Colonic mucosa (tissue), 4 donors: ENCODE results near the gene USP15. TPM values are rescaled to one million over a fixed set of nuclear protein-coding genes. Genes with fewer than 3 reads are reported as not detected.

ENCODE experiments used
- DNase-seq: peaks from one replicate; pipeline ENCODE4 v3.0.0-alpha.2; 2020
- H3K27ac ChIP-seq: fragments of 200-600 bp; one replicate; pipeline ENCODE4 v1.8.0; 2021
- H3K27me3 ChIP-seq: fragments of 200-600 bp; one replicate; pipeline ENCODE4 v1.8.0; 2021
- H3K36me3 ChIP-seq: fragments of 200-600 bp; one replicate; pipeline ENCODE4 v1.8.0; 2021
- H3K4me1 ChIP-seq: fragments of 200-600 bp; one replicate; pipeline ENCODE4 v1.8.0; 2021; ENCODE audit warnings: mild to moderate bottlenecking
- H3K4me3 ChIP-seq: fragments of 200-600 bp; one replicate; pipeline ENCODE4 v1.8.0; 2021
- H3K9ac ChIP-seq, 2 donors: one replicate each; pipeline ENCODE4 v1.7.0; 2013; ENCODE audit warnings: control low read depth in 2 of 2, low read depth in 2 of 2, low read length in 2 of 2
- H3K9me3 ChIP-seq: fragments of 200-600 bp; one replicate; pipeline ENCODE4 v1.8.0; 2021
- intact Hi-C: fragments of 100-400 bp; cut with DNase I; formaldehyde crosslinking; loops from one replicate; pipeline ENCODE4 v1.14.1; 2022
- total RNA-seq, 2 donors: library from RNA; stranded (reverse); fragmentation: NEBNext Ultra II Directional in 1 of 2; extraction: Animal tissue kit (Norgen Biotek cat#: 25700) in 1 of 2; gene quantifications; one replicate each; pipeline ENCODE4 v1.2.1, GENCODE V29; 2021
- TF ChIP-seq, protein P1 (sequence below): fragments of 200-600 bp; IDR thresholded peaks from one replicate; pipeline ENCODE4 v1.8.0; 2022; ENCODE audit warnings: antibody characterized with exemption, mild to moderate bottlenecking
- donor health status: healthy.
- donor health status: DM: no; HTN: no; CAD: no.
- donor health status: DM: no; HTN: no; CAD: no.

The USP15 gene
- total RNA-seq, 2 donors from 2014 or later: 50.3 to 63.0 TPM

DNA sequence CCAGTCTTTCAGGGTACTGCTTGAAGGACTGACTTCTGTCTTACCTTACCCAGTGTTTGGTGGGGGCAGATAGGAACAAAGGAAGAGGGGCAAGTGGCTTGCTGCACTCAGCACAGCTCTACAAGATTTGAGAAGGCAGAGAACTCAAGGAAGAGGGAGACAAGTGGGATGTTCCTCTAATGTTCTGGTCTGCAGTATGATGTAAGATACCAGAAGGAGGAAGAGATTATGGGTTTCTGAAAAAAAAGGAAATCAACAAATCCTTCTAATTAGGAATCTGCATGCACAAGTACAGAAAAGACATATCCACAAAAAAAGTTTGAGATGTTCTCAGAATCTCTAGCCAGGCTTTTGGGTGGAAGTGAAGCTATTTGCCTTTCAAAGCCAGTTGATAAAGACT is 37.1 kb downstream of the USP15 start:
- Histone ChIP-seq H3K36me3 (no peaks in the 10 kb centered on the region), H3K4me1 (no peaks in the 10 kb centered on the region), H3K4me3 (no peak overlapping the region), H3K9ac (no peak overlapping the region), H3K27ac (no peak overlapping the region), H3K27me3 (no peaks in the 10 kb centered on the region), H3K9me3 (no peaks in the 10 kb centered on the region)
- TF ChIP-seq, protein P1, sequence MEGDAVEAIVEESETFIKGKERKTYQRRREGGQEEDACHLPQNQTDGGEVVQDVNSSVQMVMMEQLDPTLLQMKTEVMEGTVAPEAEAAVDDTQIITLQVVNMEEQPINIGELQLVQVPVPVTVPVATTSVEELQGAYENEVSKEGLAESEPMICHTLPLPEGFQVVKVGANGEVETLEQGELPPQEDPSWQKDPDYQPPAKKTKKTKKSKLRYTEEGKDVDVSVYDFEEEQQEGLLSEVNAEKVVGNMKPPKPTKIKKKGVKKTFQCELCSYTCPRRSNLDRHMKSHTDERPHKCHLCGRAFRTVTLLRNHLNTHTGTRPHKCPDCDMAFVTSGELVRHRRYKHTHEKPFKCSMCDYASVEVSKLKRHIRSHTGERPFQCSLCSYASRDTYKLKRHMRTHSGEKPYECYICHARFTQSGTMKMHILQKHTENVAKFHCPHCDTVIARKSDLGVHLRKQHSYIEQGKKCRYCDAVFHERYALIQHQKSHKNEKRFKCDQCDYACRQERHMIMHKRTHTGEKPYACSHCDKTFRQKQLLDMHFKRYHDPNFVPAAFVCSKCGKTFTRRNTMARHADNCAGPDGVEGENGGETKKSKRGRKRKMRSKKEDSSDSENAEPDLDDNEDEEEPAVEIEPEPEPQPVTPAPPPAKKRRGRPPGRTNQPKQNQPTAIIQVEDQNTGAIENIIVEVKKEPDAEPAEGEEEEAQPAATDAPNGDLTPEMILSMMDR: no peak
- no peak for DNase-seq
- intact Hi-C loops: no loop called here

- no peaks in the 10 kb centered on the region for H3K27me3 ChIP-seq
- intact Hi-C loops: no loop called here
- H3K9ac ChIP-seq: no peak overlapping the region
- no peaks in the 10 kb centered on the region for H3K9me3 ChIP-seq
- H3K4me1 ChIP-seq: no peaks in the 10 kb centered on the region
- H3K27ac ChIP-seq: no peak overlapping the region
- no peak for DNase-seq
- no peak overlapping the region for H3K4me3 ChIP-seq
- no peaks in the 10 kb centered on the region for H3K36me3 ChIP-seq
- TF ChIP-seq, protein P1: no peak
Observed at GRCh38 chr12:62299617-62300016, 39.4 kb downstream of the USP15 start.

DNA sequence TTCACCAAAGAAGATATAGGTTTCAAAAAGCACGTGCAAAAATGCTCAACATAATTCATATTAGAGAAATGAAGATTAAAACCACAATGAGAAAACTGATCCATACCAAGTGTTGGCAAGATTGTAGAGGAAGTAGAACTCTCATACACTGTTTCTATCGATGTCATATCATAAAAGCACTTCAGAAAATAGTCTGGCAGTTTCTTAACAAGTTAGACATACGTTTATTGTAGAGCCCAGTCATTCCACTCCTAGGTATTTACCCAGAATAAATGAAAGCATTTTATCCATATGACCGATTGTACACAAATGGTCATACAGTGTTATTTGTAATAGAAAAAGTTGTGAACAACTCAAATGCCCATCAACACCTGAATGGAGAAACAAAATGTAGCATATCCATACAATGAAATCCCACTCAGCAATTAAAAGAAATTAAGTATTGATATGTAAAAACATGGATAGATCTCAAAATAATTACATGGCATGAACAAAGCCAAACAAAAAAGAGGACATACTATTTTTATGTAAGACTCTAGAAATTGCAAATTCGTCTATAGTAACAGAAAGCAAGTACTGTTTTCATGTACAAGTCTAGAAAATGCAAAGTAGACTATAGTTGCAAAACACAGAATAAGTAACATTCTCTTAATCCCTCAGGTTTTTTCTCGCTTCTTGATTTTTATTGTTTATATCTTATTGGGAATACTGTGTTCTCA is 41.0 kb downstream of the USP15 start:
- no peak overlapping the region for H3K4me3 ChIP-seq
- H3K27me3 ChIP-seq: no peaks in the 10 kb centered on the region
- H3K27ac ChIP-seq: no peak overlapping the region
- H3K9ac ChIP-seq: no peak overlapping the region
- DNase-seq: no peak
- H3K36me3 ChIP-seq: no peaks in the 10 kb centered on the region
- H3K4me1 ChIP-seq: no peaks in the 10 kb centered on the region
- intact Hi-C loops: no loop called here
- TF ChIP-seq, protein P1: no peak
- no peaks in the 10 kb centered on the region for H3K9me3 ChIP-seq

DNA sequence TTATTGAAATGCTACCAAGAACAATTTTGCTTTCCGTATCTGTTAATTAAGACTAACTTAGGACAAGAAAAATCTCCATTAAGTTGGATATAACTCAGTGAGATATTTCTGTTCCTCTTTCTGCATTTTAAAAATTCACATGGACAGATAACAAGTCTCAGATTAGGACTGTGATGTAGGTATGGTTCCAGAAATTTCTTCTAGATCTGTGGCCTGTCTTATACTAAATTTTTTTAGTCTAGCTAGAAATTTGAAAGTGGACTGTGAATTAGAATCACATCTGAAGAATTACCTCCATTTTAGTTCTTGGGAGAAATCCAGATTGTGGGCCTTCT is 41.6 kb downstream of the USP15 start:
- Histone ChIP-seq H3K9ac (no peak overlapping the region), H3K4me3 (no peak overlapping the region), H3K9me3 (no peaks in the 10 kb centered on the region), H3K27me3 (no peaks in the 10 kb centered on the region), H3K4me1 (no peaks in the 10 kb centered on the region), H3K27ac (no peak overlapping the region), H3K36me3 (no peaks in the 10 kb centered on the region)
- no peak for DNase-seq
- intact Hi-C loops: no loop called here
- TF ChIP-seq, protein P1: no peak

DNA sequence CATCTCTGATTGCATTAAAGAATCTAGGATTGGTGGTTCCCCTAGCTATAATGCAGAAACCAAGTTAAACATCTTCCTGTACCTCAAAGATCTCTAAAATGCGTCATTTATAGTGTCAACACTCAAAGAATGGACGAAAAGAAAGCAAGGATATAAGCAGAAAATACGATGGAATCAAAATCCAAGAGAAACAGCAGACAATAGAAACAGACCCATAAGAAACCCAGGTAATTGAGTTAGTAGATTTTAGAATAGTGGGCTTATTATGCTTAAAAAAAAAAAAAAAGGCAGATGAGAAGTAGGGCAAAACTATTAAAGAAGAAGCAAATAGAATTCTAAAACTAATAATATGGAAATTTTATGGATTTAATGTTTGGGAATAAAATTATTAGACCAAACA is 44.4 kb downstream of the USP15 start:
- TF ChIP-seq, protein P1: no peak
- intact Hi-C loops: no loop called here
- Histone ChIP-seq H3K27ac (no peak overlapping the region), H3K4me1 (no peaks in the 10 kb centered on the region), H3K36me3 (no peaks in the 10 kb centered on the region), H3K9ac (no peak overlapping the region), H3K4me3 (no peak overlapping the region), H3K9me3 (no peaks in the 10 kb centered on the region), H3K27me3 (no peaks in the 10 kb centered on the region)
- no peak for DNase-seq
